Measurements from ENCODE around the gene STAG3.
A peak's percentile ranks its signal among the peaks of the same experiment; 100 is the strongest.
"Not testable (repeated sequence)": the region's sequence is repeated elsewhere in the genome, so short reads cannot be mapped to it uniquely, and the experiment has no call there.

Gene STAG3

GRCh38 chr7:100190048-100190711, 12.5 kb downstream of the STAG3 start:
- in situ Hi-C loops (cut with HindIII; ENCODE audit: low pct_unique_long_range_greater_than_20kb, low sequenced_read_pairs): no loop called here
- TF ChIP-seq JUND (IDR thresholded peaks at IDR 0.05; ENCODE audit: low read depth): no peak
- DNase-seq (ENCODE audit: low read depth in 1 of 2, low spot score in 1 of 2): peak in 1 of 2 experiments; percentile 27

GRCh38 chr7:100191775-100192174, 14.1 kb downstream of the STAG3 start:
- TF ChIP-seq JUND (IDR thresholded peaks at IDR 0.05; ENCODE audit: low read depth): no peak
- in situ Hi-C loops (cut with HindIII; ENCODE audit: low pct_unique_long_range_greater_than_20kb, low sequenced_read_pairs): no loop called here
- DNase-seq (ENCODE audit: low read depth in 1 of 2, low spot score in 1 of 2): no peak

GRCh38 chr7:100192281-100192862, 14.7 kb downstream of the STAG3 start:
- in situ Hi-C loops (cut with HindIII; ENCODE audit: low pct_unique_long_range_greater_than_20kb, low sequenced_read_pairs); DNase-seq (ENCODE audit: low read depth in 1 of 2, low spot score in 1 of 2): not testable (repeated sequence)

GRCh38 chr7:100192969-100193368, 15.3 kb downstream of the STAG3 start:
- in situ Hi-C loops (cut with HindIII; ENCODE audit: low pct_unique_long_range_greater_than_20kb, low sequenced_read_pairs): no loop called here
- TF ChIP-seq JUND (IDR thresholded peaks at IDR 0.05; ENCODE audit: low read depth): no peak
- no peak for DNase-seq (ENCODE audit: low read depth in 1 of 2, low spot score in 1 of 2)

GRCh38 chr7:100195222-100195621, 17.5 kb downstream of the STAG3 start:
- in situ Hi-C loops (cut with HindIII; ENCODE audit: low pct_unique_long_range_greater_than_20kb, low sequenced_read_pairs): no loop called here
- TF ChIP-seq JUND (IDR thresholded peaks at IDR 0.05; ENCODE audit: low read depth): no peak
- no peak for DNase-seq (ENCODE audit: low read depth in 1 of 2, low spot score in 1 of 2)

GRCh38 chr7:100195901-100196322, 18.2 kb downstream of the STAG3 start:
- DNase-seq (ENCODE audit: low read depth in 1 of 2, low spot score in 1 of 2); in situ Hi-C loops (cut with HindIII; ENCODE audit: low pct_unique_long_range_greater_than_20kb, low sequenced_read_pairs): not testable (repeated sequence)

GRCh38 chr7:100198266-100198665, 20.5 kb downstream of the STAG3 start:
- in situ Hi-C loops (cut with HindIII; ENCODE audit: low pct_unique_long_range_greater_than_20kb, low sequenced_read_pairs): no loop called here
- TF ChIP-seq JUND (IDR thresholded peaks at IDR 0.05; ENCODE audit: low read depth): no peak
- no peak for DNase-seq (ENCODE audit: low read depth in 1 of 2, low spot score in 1 of 2)

GRCh38 chr7:100200693-100201092, 23.0 kb downstream of the STAG3 start:
- no peak for TF ChIP-seq JUND (IDR thresholded peaks at IDR 0.05; ENCODE audit: low read depth)
- in situ Hi-C loops (cut with HindIII; ENCODE audit: low pct_unique_long_range_greater_than_20kb, low sequenced_read_pairs): no loop called here
- no peak for DNase-seq (ENCODE audit: low read depth in 1 of 2, low spot score in 1 of 2)

GRCh38 chr7:100204454-100204853, 26.7 kb downstream of the STAG3 start:
- in situ Hi-C loops (cut with HindIII; ENCODE audit: low pct_unique_long_range_greater_than_20kb, low sequenced_read_pairs): no loop called here
- DNase-seq (ENCODE audit: low read depth in 1 of 2, low spot score in 1 of 2): no peak
- TF ChIP-seq JUND (IDR thresholded peaks at IDR 0.05; ENCODE audit: low read depth): no peak

GRCh38 chr7:100208911-100209408, 31.2 kb downstream of the STAG3 start:
- DNase-seq (ENCODE audit: low read depth in 1 of 2, low spot score in 1 of 2): no peak
- in situ Hi-C loops (cut with HindIII; ENCODE audit: low pct_unique_long_range_greater_than_20kb, low sequenced_read_pairs): no loop called here
- no peak for TF ChIP-seq JUND (IDR thresholded peaks at IDR 0.05; ENCODE audit: low read depth)

- in situ Hi-C loops (cut with HindIII; ENCODE audit: low pct_unique_long_range_greater_than_20kb, low sequenced_read_pairs): no loop called here
- no peak for TF ChIP-seq JUND (IDR thresholded peaks at IDR 0.05; ENCODE audit: low read depth)
- DNase-seq (ENCODE audit: low read depth in 1 of 2, low spot score in 1 of 2): no peak
Observed at GRCh38 chr7:100209493-100209892, 31.8 kb downstream of the STAG3 start.

- in situ Hi-C loops (cut with HindIII; ENCODE audit: low pct_unique_long_range_greater_than_20kb, low sequenced_read_pairs): no loop called here
- DNase-seq (ENCODE audit: low read depth in 1 of 2, low spot score in 1 of 2): no peak
- no peak for TF ChIP-seq JUND (IDR thresholded peaks at IDR 0.05; ENCODE audit: low read depth)
Observed at GRCh38 chr7:100210805-100211204, 33.1 kb downstream of the STAG3 start.

GRCh38 chr7:100211342-100211780, 33.6 kb downstream of the STAG3 start:
- no peak for DNase-seq (ENCODE audit: low read depth in 1 of 2, low spot score in 1 of 2)
- in situ Hi-C loops (cut with HindIII; ENCODE audit: low pct_unique_long_range_greater_than_20kb, low sequenced_read_pairs): no loop called here
- TF ChIP-seq JUND (IDR thresholded peaks at IDR 0.05; ENCODE audit: low read depth): no peak

Measured in T47D (cell line).